GM19395 (cell line): Measurements from ENCODE around the gene XXYLT1.

Source experiments
- ATAC-seq: cut with Tn5 transposase; IDR thresholded peaks from one replicate; pipeline ENCODE4 v1.9.1; 2021; ENCODE audit warnings: mild to moderate bottlenecking, moderate library complexity; ENCODE audit not compliant: unreplicated experiment

The XXYLT1 gene

DNA sequence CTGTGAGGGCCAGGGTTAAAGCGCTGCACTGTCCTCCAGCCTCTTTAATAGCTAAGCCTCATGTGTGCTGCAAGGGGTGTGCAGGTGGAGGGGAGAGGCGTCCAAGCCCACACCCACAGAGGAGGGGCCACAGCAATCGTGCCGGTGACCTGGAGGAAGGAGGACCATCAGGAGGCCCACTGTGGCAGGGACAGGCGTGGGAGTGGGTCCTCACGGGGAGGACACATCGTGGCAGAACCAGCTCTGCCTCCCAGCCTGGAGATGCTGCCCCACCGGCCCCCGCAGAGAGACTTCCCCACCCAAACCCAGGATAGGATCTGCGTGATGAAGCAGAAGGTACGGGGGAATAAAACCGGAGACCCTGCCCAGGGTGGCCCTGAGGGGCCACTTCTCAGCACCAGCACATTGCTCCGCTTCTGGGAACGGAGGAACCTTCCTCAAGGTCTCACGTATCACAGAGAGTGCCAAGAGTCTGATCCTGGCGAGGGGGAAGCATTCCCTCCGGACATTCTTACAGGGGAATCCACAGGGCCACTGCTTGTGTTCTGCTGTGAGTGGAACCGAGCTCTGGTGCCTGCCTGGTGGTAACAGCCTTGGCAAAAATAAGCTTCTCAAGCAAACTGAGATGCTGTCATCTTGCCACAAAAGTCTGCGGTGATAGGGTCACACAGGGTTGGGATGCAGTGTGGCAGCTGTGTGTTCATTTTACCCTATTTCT is 199.8 kb downstream of the XXYLT1 start:
- ATAC-seq, result no peak

DNA sequence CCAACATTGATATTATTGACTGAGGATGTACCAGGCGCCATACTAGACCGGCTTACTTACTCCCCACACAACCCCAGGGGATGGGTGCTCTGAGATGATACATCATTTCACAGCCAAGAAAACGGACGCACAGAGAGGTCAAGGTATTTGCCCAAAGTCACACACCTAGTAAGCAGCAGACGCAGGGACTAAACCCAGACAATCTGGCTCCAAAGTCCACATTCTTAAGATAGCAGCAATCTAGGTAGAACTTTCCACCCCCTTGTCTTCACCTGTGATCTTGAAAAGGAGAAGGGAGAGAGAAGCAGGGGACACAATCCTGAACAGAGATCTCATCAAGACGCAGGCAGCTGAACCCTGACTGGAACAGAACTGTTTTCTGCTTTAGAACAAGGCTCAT is 200.6 kb downstream of the XXYLT1 start:
- no peak for ATAC-seq

DNA sequence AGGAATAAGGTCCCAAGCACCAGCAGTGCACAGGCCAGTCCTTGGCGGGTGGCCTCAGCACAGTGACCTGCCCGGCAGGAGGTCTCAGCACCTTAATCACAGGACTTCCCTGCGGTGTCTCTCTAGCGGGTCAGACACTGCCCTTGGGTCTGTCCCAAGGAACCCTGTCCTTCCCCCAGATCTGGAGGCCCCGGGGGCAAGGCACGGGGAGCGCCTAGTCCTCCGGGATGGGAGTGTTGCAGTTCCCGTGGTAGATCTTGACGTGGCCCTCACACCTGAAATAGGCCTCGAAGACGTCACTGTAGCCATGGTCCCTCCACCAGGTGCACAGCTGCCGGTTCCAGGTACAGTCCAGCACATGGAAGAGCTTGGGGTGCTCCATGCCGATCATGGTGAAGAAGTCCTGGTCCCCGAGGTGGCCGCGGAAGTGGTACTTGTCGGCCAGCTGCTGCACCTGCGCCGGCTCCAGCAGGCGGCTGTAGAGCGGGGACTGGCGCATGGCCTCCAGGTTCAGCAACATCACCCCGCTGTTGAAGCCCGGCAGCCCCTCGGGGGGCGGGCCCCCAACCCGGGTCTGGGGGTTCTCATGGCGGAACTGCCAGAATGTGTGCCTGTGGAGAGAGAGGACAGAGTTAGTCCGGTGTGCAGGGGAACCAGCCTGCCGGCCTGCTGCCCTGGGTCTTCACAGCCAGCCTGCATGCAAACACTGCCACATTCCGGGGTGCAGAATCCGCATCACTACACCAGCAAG is 201.3 kb downstream of the XXYLT1 start:
- ATAC-seq, result no peak

DNA sequence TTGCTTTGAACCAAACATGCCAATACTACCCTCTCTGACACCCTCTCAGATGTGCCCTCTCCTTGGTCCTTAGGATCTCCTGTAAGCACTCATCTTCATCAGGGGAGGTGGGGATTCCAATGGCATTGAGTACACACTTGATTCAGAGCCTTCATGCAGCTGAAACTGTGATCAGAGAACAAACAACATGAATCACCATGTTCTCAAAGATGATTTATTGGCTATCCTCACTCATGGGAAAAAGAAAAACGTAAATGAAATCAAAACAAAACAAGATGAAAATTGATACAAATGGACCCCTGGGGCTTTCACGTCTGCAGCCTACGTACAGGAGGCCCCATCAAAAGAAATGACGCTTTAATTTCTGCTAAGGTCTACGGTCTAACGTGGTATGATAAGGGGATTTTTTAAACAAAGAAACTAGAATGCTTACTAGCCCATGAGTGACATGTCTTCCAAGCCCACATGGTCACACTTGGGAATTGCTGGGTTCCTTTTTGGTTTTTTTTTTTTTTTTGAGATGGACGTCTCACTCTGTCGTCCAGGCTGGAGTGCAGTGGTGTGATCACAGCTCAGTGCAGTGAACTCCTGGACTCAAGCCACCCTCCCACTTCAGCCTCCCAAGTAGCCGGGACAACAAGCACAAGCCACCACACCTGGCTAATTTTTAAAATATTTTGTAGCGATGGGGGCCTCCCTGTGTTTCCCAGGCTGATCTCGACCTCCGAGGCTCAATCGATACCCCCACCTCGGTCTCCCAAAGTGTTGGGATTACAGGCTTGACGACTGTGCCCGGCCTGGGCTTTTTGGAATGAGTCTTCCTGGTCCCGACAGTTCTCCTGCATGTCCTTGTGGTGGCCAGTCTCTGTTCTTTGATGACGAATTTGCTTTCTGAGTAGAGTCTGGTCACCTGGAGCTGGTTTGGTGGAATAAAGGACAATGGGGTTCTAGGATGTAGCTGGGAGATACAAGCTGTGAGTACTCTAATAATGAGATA is 202.6 kb downstream of the XXYLT1 start:
- no peak for ATAC-seq

DNA sequence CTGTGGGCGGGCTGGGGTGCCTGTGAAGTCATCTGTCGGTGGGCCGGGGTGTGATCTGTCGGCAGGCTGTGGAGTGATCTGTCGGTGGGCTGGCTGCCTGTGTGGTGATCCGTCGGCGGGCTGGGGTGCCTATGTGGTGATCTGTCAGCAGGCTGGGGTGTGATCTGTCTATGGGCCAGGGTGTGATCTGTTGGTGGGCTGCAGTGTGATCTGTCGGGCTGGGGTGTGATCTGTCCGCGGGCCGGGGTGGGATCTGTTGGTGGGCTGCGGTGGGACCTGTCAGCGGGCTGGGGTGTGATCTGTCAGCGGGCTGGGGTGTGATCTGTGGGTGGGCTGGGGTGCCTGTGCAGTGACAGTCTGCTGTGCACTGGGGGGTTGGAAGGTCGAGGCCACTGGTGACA is 204.5 kb downstream of the XXYLT1 start:
- ATAC-seq, result no peak

DNA sequence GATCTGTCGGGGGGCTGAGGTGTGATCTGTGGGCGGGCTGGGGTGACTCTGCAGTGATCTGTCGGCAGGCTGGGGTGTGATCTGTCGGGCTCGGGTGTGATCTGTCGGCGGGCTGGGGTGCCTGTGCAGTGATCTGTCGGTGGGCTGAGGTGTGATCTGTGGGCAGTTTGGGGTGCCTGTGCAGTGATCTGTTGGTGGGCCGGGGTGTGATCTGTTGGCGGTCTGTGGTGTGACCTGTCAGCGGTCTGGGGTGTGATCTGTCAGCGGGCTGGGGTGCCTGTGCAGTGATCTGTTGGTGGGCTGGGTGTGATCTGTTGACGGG is 205.1 kb downstream of the XXYLT1 start:
- no peak for ATAC-seq

DNA sequence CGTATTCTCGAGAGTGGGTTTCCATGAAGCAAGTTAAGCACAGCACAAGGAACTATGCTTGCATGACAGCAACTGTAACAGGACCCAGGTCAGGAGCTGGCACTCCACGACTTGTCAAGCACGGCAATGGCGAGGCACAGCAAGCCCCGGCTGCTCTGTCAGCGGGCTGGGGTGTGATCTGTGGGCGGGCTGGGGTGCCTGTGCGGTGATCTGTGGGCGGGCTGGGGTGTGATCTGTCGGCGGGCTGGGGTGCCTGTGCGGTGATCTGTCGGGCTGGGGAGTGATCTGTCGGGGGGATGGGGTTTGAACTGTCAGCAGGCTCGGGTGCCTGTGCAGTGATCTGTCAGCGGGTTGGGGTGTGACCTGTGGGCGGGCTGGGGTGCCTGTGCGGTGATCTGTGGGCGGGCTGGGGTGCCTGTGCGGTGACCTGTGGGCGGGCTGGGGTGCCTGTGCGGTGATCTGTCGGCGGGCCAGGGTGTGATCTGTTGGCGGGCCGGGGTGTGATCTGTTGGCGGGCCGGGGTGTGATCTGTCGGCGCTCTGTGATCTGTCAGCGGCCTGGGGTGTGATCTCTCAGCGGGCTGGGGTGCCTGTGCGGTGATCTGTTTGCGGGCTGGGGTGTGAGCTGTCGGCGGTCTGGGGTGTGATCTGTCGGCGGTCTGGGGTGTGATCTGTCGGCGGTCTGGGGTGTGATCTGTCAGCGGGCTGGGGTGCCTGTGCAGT is 205.7 kb downstream of the XXYLT1 start:
- ATAC-seq, result no peak

DNA sequence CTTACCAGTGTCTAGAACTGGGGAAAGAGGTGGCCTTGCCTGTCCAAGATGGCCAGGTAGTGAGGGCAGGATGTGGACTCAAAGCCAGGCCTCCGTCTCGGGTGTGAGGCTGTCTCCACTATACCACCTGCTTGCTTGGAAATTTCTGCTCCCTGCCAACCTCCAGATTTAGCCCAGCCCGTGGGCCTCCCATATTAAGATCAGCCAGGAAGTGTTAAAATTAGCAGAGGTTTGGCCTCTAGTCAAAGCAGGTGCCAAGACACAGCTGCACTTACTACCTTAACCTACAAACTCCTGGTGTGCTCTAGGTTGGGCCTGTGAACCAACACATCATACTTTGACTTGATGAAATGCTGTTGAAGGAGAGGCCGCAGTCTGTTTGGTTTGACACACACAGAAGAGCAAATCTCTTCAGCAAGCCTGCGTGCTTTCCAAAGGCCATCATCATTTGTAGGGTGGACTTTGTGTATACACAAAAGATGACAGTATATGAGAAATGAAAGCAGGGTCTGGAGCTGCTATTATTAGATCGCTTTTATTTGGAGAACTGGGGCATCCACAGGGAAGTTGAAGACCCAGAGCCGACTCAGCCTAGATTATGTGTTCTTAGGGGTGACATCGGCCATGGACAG is 206.5 kb downstream of the XXYLT1 start:
- no peak for ATAC-seq

DNA sequence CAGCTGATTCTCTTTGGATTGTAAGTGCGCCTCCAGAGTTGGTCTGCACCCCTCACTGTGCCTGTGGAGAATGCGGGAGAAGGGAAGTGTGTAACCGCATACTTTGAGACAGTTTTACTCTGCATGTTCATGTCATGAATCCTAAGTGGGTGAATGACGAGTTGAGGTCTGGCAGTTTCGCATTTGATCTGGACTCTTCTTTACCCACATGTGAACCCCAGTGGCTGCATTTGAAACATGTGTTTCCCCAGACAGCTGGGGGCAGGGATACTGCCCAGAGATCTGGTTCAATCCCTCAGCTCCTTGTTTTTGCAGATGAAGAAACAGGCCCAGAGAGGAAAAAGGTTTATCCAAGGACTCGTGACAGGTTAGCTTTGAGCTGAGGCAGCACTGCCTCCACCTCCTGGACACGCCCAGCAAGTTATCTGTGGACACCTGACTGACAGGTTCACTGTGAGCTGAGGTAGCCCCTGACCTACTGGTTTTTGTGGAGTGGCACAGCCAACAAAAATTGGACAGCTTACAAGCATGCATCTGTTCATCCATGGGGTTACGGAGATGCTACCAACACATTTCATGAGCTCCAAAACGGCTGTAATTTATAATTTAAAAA is 207.3 kb downstream of the XXYLT1 start:
- no peak for ATAC-seq

DNA sequence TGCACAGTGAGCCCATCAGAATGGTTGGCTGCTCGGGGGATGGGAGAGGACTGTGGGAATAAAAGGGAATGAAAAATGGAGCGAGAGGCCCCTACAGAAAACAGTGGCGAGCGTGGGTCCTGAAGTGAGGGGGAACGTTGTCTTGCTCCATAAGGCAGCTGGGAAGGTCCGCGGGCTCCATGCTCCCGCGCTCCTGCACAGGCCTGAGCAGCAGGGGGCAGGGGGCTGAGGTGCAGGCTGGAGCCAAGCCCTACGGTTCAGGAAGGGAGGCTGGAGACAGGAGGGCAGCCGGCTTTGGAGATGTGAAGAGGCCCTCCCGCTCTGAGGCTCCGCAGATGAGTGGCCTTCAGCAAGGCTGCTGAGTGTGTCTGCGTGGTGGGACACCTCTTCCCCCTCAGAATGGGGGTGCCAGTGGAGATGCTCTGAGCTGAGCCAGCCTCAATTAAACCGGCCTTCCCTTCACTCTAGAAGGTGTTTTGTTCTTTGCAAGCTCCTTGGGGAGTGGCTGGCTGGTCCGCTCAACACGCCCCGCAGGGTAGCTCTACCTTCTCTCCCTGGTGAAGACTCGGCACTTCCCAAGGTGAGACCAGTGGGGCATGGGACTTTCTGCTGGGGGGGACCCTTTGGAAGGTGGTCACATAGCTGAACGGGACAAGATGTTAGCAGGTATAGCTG is 208.0 kb downstream of the XXYLT1 start:
- no peak for ATAC-seq

DNA sequence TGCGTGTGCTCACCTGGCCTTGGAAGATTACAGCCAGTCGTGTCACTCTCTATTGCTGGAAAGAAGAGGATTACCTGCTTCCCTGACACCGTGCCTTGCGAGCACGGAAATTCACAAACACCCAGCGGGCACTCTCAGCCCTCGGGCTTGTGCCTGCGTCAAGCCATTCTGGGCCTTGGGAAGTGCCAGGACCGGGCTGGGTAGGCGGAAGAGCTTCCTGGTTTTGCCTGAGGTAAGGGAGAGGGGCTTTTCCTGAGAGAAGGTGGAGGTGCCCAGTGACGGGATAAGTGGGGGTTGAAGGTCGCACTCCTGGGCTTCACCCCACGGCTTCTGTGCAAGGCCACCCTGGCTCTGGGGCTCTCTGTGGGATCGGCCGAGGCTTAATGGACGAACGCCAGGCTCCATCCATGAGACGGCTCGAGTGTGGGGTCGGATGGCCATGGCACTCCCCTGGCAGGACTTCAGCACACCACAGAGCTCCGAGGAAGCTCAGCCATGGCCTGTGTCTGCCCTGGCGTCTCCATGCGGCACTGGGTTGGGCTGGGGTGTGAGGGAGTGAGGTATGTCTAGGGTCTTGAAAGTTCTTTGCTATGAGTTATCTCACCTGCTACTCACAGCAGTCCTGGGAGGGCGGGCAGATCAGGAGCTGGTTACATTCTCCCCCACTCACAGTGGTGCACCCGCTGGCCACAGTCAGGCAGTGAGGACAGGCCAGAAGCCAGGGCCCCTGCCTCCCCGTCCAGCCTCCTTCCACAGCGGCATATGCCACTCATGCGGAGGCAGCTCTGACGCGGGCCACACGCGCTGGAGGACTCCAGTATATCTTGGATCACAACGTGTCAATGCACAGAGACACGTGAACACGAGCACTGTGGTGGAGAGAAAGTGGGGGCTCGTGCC is 209.0 kb downstream of the XXYLT1 start:
- no peak for ATAC-seq

DNA sequence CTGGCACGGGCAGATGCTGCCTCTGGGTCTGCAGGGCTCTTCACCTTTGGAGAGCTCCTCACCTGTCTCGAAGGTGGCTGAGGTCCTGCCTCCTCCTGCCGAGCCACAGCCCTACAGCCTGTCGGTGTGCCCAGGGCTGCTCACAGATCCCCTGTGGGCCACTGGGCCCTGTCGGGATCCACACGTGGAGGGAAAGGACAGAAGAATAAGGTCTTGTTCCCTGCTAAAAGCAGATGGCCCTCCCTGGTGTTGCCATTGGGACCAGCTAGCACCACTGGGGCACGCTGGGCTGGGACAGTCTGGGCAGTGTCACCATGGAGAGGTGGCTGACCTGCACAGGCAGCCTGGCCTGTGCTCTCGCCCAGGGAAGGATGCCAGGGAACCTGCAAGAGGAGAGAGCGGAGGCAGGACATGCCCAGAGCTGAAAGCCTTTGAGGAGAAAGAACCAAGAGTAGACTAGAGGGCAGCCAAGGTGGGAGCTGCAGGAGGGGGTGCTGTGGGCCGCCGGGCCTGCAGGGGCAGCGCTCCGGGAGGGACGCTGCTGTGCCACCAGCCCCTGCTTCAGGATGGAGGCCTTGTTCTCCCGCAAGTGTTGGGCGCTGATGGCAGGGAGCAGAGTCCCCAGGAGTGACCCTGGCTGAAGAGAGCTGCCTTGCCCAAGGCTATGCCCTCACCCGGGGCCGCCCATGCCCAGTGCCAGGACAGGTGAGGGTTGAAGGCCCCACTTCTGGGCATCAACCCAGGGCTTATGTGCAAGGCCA is 210.2 kb downstream of the XXYLT1 start:
- ATAC-seq, result no peak

DNA sequence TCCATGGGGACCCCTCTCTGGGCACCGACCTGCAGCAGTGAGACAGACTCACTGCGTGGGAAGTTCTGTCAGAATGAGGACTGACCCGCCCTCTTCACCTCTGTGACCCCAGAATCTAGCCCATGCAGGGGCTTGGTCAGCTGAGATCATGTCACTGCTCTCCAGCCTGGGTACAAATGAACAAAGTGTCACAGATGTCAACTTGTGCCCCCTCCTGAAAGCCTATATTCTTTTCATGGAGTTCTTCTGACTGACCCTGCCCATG is 210.8 kb downstream of the XXYLT1 start:
- ATAC-seq, result no peak

DNA sequence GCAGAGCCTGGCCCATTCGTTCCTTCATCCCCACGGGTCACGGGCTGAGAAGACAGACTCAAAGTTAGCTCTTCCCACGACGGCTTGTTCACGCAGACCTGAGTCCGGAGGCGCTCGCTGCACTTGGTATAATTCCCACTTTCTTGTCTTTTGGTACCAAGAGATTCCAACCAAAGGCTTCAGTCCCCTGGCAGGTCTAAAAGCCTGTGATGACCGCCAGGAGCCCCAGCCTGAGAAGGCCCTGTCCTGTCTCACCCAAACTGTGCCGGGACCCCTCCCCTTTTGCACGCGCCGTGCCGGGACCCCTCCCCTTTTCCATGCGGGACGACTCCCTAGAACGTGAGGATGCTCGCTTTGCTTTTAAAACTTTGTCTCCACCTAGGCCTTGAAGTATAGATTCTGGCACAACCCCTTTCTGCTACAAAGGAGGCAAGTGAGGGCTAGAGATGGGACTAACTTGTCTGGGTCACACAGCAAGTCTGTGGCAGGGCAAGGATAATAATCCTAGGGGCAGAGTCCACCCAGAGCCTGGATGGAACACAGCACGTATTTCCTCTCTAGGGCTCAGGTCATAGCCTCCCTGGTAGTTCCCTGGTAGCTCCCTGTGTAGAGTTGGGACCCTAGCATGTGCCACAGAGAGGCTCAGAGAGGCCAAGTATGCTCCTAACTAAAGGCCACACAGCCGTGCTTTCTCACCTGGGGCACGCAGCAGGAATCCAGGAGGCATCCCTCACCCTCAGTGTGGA is 211.3 kb downstream of the XXYLT1 start:
- ATAC-seq, result no peak

DNA sequence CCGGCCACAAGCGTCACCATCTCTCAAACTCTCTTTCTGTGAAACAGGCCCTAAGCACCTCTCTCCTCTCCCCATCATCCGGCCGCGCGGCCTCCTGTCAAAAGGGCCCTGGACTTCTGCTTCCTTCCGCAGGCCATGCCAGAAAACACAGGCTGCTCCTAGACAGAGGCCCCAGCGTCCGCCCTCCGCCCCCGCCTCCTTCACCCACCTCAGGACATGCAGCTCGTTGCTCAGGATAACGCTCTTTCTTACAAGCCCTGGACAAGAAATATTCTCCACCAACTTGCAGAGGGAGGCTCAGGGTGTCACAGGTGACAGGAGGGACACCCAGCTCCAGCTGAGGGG is 212.0 kb downstream of the XXYLT1 start:
- ATAC-seq, result no peak

DNA sequence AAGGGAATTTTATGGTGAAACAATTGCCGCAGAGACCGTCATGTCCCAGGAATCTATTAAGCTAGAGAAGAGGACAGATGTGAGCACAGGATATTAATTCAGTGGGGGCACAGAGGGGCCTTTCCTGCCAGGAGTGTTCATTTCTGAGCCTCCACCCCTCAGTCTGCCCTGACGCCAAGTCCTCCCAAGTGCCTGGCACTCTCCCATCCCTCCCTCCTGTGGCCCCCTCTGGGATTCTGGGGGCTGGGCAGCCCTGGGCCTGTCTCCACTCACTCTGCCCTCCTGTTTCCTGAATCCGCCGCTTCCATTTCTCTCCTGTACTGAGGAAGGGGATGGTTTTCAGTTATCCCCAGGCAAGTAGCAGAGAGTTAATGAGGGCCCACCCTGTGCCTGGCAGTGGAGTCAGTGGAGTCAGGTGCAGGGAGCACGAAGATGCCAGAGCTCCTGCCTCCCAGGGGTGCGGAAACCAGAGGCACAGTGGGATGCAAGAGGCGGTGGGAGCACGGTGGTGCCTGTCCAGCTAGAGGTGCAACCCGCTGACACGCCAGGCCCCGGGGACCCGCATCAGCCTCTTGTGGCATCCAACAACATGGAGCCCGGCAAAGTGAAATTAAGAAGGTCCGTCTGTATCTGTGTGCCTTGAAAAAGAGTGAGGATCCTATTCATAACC is 212.5 kb downstream of the XXYLT1 start:
- no peak for ATAC-seq

DNA sequence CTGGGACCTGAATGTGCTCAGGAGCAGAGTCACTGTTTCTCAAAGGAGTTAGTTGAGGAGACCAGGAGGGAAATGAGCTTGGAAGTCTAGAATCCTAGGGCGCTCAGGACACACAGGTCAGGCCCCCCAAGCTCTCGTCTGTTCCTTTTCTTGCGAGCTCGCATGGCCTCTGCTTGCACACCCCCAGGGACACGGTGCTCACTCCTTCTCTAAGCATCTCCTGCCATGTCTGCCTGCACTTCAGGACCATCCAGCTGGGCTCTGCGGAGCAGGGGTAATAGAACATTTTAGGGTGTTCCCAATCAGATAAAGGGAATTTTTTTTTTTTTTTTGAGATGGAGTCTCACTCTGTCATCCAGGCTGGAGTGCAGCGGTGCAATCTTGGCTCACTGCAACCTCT is 213.2 kb downstream of the XXYLT1 start:
- ATAC-seq, result no peak
